Activated B cell treated with CpG ODN at 0.5 μM for 24 hours (primary cell): Measurements from ENCODE around the gene TMEM50B. TPM values are rescaled to one million over a fixed set of nuclear protein-coding genes. Genes with fewer than 3 reads are reported as not detected.

ENCODE experiments used
- ATAC-seq: fragments of 200-7000 bp; cut with Tn5 transposase; one replicate; pipeline ENCODE4 v1.10.0; 2021; ENCODE audit warnings: low read depth, mild to moderate bottlenecking, moderate library complexity
- CTCF ChIA-PET: fragments of 350-600 bp; sonication (Branson Sonifier 250); formaldehyde crosslinking; loops from one replicate; lab custom pipeline; 2021; ENCODE audit warnings: antibody characterized with exemption; lab: Charles Lee
- POLR2A ChIA-PET: fragments of 350-600 bp; sonication (Branson Sonifier 250); formaldehyde crosslinking; loops from one replicate; lab custom pipeline; 2021; ENCODE audit warnings: antibody characterized with exemption; lab: Charles Lee
- DNase-seq: peaks from one replicate; pipeline ENCODE4 v3.0.0; 2022
- H3K27ac Mint-ChIP-seq: one replicate; pipeline ENCODE4 v1.8.0; 2020; ENCODE audit warnings: mixed read lengths
- H3K27me3 Mint-ChIP-seq: one replicate; pipeline ENCODE4 v1.8.0; 2021; ENCODE audit warnings: mixed read lengths
- H3K36me3 Mint-ChIP-seq: one replicate; pipeline ENCODE4 v1.8.0; 2021; ENCODE audit warnings: low read depth, mixed read lengths
- H3K4me1 Mint-ChIP-seq: one replicate; pipeline ENCODE4 v1.8.0; 2021; ENCODE audit warnings: mixed read lengths
- H3K4me3 Mint-ChIP-seq: one replicate; pipeline ENCODE4 v1.8.0; 2020; ENCODE audit warnings: mild to moderate bottlenecking, mixed read lengths
- H3K9me3 Mint-ChIP-seq: one replicate; pipeline ENCODE4 v1.8.0; 2020; ENCODE audit warnings: mixed read lengths
- intact Hi-C: fragments of 100-400 bp; cut with micrococcal nuclease; formaldehyde crosslinking; loops from one replicate; pipeline ENCODE4 v1.15.1; 2024
- total RNA-seq: library from RNA; stranded (reverse); gene quantifications from 2 replicates; pipeline ENCODE4 v1.2.3, GENCODE V29; 2022
- TF ChIP-seq, protein P1 (sequence below): fragments of 200-600 bp; IDR thresholded peaks from one replicate; pipeline ENCODE4 v1.8.0; 2022; ENCODE audit warnings: antibody characterized with exemption, mild to moderate bottlenecking

Gene TMEM50B
- total RNA-seq, 1 donor from 2014 or later: 42.3 TPM

DNA sequence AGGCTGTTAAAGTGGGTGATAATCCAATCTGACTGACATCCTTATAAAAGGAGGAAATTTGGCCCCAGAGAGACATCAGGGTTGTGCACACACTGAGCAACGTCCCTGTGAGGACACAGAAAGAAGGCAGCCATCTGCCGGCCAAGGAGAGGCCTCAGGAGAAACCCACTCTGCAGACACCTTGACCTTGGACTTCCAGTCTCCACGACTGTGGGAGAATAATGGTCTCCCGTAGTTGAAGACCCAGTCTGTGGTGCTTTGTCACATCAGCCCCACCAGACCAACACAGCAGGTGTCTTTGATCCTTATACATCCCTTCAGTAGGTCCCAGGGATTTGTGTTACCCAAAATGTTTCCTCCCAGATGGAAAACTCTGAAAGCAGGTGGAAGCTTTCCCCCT lies 16.0 kb upstream of the TMEM50B start:
- H3K4me3 Mint-ChIP-seq: no peak overlapping the region
- H3K4me1 Mint-ChIP-seq: peaks cover 9% of the 10 kb centered on the region
- ChIA-PET CTCF (no interaction called here), POLR2A (interaction anchor here (2.7 kb wide), 1 partner anchor 16 kb away, joined by 15 read pairs; the partner anchor contains the start of gene TMEM50B)
- H3K9me3 Mint-ChIP-seq: no peaks in the 10 kb centered on the region
- H3K27me3 Mint-ChIP-seq: no peaks in the 10 kb centered on the region
- peaks cover 2% of the 10 kb centered on the region for H3K36me3 Mint-ChIP-seq
- TF ChIP-seq, protein P1, sequence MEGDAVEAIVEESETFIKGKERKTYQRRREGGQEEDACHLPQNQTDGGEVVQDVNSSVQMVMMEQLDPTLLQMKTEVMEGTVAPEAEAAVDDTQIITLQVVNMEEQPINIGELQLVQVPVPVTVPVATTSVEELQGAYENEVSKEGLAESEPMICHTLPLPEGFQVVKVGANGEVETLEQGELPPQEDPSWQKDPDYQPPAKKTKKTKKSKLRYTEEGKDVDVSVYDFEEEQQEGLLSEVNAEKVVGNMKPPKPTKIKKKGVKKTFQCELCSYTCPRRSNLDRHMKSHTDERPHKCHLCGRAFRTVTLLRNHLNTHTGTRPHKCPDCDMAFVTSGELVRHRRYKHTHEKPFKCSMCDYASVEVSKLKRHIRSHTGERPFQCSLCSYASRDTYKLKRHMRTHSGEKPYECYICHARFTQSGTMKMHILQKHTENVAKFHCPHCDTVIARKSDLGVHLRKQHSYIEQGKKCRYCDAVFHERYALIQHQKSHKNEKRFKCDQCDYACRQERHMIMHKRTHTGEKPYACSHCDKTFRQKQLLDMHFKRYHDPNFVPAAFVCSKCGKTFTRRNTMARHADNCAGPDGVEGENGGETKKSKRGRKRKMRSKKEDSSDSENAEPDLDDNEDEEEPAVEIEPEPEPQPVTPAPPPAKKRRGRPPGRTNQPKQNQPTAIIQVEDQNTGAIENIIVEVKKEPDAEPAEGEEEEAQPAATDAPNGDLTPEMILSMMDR: no peak
- DNase-seq: no peak
- no peak overlapping the region for H3K27ac Mint-ChIP-seq
- ATAC-seq: no peak
- intact Hi-C loops: loop anchor here (10.0 kb wide), 1 partner anchor 1101 kb away; the partner anchor contains the start of gene URB1

DNA sequence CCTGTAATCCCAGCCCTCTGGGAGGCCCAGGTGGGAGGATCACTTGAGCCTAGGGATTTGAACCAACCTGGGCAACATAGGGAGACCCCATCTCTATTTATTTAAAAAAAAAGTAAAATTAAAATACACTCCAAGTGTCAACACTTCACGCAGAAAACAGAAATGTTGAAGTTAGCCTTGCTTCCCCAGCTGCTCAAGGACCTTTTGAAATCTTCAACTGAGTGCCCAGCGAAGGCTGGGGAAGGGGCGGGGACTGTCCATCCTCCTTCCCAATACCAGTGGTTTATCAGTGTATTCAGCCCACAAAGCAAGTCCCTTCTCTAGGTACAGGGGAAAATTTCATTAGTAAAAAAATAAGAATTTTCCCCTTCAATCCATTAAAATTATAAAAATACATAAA lies 14.0 kb upstream of the TMEM50B start:
- no peak overlapping the region for H3K27ac Mint-ChIP-seq
- ChIA-PET CTCF (no interaction called here), POLR2A (no interaction called here)
- H3K36me3 Mint-ChIP-seq: peaks cover 2% of the 10 kb centered on the region
- intact Hi-C loops: loop anchor here (10.0 kb wide), 1 partner anchor 1099 kb away; the partner anchor contains the start of gene URB1
- DNase-seq (no peak), ATAC-seq (no peak)
- no peaks in the 10 kb centered on the region for H3K9me3 Mint-ChIP-seq
- TF ChIP-seq, protein P1: no peak
- no peak overlapping the region for H3K4me3 Mint-ChIP-seq
- peaks cover 10% of the 10 kb centered on the region for H3K4me1 Mint-ChIP-seq
- no peaks in the 10 kb centered on the region for H3K27me3 Mint-ChIP-seq

DNA sequence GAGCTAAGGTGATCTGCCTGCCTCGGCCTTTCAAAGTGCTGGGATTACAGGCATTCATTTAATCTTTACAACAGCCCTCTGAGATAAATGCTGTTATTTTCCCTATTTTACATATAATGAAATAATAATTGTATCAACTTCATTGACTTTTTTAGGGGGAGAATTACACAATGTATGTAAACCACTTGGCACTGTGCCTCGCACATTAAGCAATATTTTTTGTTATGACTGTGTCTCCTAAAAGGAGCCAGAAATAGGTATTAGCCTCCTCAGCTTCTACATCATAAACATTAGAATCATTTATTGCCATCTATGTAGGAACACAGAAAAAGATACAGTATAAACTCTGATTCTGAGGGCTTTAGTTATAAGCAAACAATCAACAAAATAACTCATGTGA lies 12.8 kb upstream of the TMEM50B start:
- H3K36me3 Mint-ChIP-seq: peaks cover 2% of the 10 kb centered on the region
- no peak for DNase-seq
- POLR2A ChIA-PET: no interaction called here
- CTCF ChIA-PET: no interaction called here
- TF ChIP-seq, protein P1: no peak
- intact Hi-C loops: loop anchor here (10.0 kb wide), 1 partner anchor 1098 kb away; the partner anchor contains the start of gene URB1
- ATAC-seq: no peak
- H3K9me3 Mint-ChIP-seq: no peaks in the 10 kb centered on the region
- H3K4me1 Mint-ChIP-seq: peaks cover 10% of the 10 kb centered on the region
- H3K27ac Mint-ChIP-seq: no peak overlapping the region
- H3K27me3 Mint-ChIP-seq: no peaks in the 10 kb centered on the region
- H3K4me3 Mint-ChIP-seq: no peak overlapping the region

DNA sequence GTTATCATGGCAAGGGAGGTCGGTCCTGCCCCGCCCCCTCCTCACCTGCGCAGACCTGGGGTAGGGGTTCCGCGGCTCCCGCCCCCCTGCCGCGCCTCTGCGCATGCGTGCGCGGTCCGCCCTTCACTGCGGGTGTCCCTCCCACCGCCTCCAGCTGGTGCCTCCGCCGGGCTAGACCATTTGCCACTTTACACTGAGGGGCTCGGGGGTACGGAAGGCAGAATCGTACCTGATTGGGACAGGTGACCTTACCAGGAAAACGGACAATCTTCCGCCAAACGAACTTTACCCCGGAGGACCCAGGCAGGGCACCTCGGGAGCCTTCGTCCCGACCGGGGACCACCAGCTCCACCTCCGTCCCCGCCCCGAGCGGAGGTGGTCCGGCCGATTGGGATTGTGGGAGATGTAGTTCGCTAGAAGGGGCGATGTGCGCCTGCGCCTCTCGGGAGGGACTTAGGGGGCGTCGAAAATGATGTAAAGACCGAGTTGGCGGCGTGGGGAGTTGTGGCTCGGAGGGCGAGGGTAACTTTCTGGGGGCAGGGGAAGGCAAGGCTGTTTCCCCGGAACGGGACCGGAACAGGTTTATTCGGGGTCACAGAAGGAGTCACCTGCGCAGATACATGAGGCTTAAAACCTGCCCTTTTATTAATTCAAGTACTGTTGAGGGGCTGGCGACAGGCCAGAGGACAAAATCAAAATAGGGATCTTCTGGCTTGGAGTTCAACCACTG lies 11.8 kb upstream of the TMEM50B start, which contains the start of gene DNAJC28:
TSS of gene DNAJC28 (minus strand) at position 344 of the 730 bp plus-strand sequence. CDS start 2,323 bp downstream, outside the sequence.
- intact Hi-C loops: loop anchor here (1.0 to 10.0 kb wide), 6 partner anchors 11 to 1097 kb away; partner anchors contain the start of genes CRYZL1, DONSON, GART and SYNJ1
- ATAC-seq: peak; percentile 98
- peak within 1 kb of the TSS; percentile 72 for H3K27ac Mint-ChIP-seq

More for the DNA sequence above, 11.8 kb upstream of the TMEM50B start, which contains the start of gene DNAJC28:
- H3K4me3 Mint-ChIP-seq: peak within 1 kb of the TSS; percentile 92
- no peaks in the 10 kb centered on the region for H3K27me3 Mint-ChIP-seq
- DNase-seq: peak; percentile 97
- TF ChIP-seq, protein P1: no peak
- H3K36me3 Mint-ChIP-seq: peaks cover 2% of the 10 kb centered on the region
- H3K9me3 Mint-ChIP-seq: no peaks in the 10 kb centered on the region
- ChIA-PET POLR2A (interaction anchor here (0.6 to 2.0 kb wide), 13 partner anchors 10 to 721 kb away, joined by 3 to 71 read pairs (median 4); partner anchors contain the start of genes DONSON, GART, IFNAR1 and PAXBP1), CTCF (interaction anchor here (0.7 to 1.4 kb wide), 3 partner anchors 11 to 294 kb away, joined by 3 to 13 read pairs (median 6); partner anchors contain the start of genes DONSON and TMEM50B)
- H3K4me1 Mint-ChIP-seq: peaks cover 10% of the 10 kb centered on the region
